Type B pancreatic cell (in vitro differentiated cells): ENCODE data around the gene PDIK1L. TPM values are rescaled to one million over a fixed set of nuclear protein-coding genes. Genes with fewer than 3 reads are reported as not detected.
A peak's percentile ranks its signal among the peaks of the same experiment; 100 is the strongest.
"Not testable (repeated sequence)": the region's sequence is repeated elsewhere in the genome, so short reads cannot be mapped to it uniquely, and the experiment has no call there.

Source experiments
- DNase-seq: peaks from one replicate; pipeline ENCODE4 v3.0.0; 2021; ENCODE audit warnings: mixed read lengths; ENCODE audit not compliant: unreplicated experiment; ENCODE audit errors: extremely low spot score
- H3K27ac Mint-ChIP-seq: 2 replicates; pipeline ENCODE4 v1.8.0; 2021; ENCODE audit warnings: mild to moderate bottlenecking, mixed read lengths
- H3K27me3 Mint-ChIP-seq: 2 replicates; pipeline ENCODE4 v1.8.0; 2021; ENCODE audit warnings: mixed read lengths
- H3K36me3 Mint-ChIP-seq: 2 replicates; pipeline ENCODE4 v1.8.0; 2021; ENCODE audit warnings: mixed read lengths
- H3K4me1 Mint-ChIP-seq: one replicate; pipeline ENCODE4 v1.8.0; 2021; ENCODE audit warnings: mixed read lengths; ENCODE audit not compliant: unreplicated experiment
- H3K4me3 Mint-ChIP-seq: 2 replicates; pipeline ENCODE4 v1.8.0; 2021; ENCODE audit warnings: mild to moderate bottlenecking, mixed read lengths
- H3K9me3 Mint-ChIP-seq: 2 replicates; pipeline ENCODE4 v1.8.0; 2021; ENCODE audit warnings: mixed read lengths
- total RNA-seq: library from RNA; stranded (reverse); gene quantifications from 2 replicates; pipeline ENCODE4 v1.2.1, GENCODE V29; 2021; ENCODE audit warnings: low replicate concordance
- TF ChIP-seq, protein P1 (sequence below): fragments of 200-600 bp; sonication (generic); conservative IDR thresholded peaks from 2 replicates; pipeline ENCODE4 v1.5.0; 2021; ENCODE audit warnings: antibody characterized with exemption, mild to moderate bottlenecking

The PDIK1L gene
- total RNA-seq, 1 donor from 2014 or later: 14.7 TPM

DNA sequence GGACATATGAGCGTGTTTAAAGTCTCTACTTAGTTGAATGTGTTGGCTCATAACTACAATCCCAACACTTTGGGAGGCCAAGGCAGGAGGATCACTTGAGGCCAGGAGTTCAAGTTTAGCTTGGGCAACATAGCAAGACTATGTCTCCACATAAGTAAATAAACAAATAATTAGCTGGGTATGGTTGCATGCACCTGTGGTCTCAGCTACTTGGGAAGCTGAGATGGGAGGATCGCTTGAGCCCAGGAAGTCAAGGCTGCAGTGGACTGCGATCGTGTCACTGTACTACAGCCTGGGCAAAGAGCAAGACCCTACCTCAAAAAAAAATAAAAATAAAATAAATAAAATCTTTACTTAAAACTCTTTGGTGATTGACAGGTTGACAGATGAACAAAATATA, 13.0 kb upstream of the PDIK1L start:
- TF ChIP-seq, protein P1, sequence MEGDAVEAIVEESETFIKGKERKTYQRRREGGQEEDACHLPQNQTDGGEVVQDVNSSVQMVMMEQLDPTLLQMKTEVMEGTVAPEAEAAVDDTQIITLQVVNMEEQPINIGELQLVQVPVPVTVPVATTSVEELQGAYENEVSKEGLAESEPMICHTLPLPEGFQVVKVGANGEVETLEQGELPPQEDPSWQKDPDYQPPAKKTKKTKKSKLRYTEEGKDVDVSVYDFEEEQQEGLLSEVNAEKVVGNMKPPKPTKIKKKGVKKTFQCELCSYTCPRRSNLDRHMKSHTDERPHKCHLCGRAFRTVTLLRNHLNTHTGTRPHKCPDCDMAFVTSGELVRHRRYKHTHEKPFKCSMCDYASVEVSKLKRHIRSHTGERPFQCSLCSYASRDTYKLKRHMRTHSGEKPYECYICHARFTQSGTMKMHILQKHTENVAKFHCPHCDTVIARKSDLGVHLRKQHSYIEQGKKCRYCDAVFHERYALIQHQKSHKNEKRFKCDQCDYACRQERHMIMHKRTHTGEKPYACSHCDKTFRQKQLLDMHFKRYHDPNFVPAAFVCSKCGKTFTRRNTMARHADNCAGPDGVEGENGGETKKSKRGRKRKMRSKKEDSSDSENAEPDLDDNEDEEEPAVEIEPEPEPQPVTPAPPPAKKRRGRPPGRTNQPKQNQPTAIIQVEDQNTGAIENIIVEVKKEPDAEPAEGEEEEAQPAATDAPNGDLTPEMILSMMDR: no peak
- H3K27me3 Mint-ChIP-seq: no peaks in the 10 kb centered on the region
- H3K9me3 Mint-ChIP-seq: no peaks in the 10 kb centered on the region
- H3K4me1 Mint-ChIP-seq: peaks cover 22% of the 10 kb centered on the region
- no peaks in the 10 kb centered on the region for H3K36me3 Mint-ChIP-seq
- no peak overlapping the region for H3K4me3 Mint-ChIP-seq
- no peak for DNase-seq
- no peak overlapping the region for H3K27ac Mint-ChIP-seq

DNA sequence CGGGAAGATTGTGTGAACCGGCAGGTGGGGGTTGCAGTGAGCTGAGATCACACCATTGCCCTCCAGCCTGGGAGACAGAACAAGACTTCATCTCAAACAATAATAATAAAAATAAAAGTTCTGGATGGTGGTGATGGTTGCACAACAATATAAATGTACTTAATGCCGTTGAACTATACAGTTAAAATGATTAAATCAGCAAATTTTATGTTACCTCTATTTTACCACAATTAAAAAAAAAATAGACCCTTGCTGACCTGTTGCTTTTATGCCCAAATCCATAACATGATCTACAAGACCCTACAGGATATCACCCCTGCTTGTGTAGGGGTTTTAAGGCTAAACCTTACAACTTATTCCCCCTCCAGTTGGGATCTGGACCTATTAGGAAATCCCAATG, 11.8 kb upstream of the PDIK1L start:
- TF ChIP-seq, protein P1: no peak
- H3K27me3 Mint-ChIP-seq: no peaks in the 10 kb centered on the region

DNA sequence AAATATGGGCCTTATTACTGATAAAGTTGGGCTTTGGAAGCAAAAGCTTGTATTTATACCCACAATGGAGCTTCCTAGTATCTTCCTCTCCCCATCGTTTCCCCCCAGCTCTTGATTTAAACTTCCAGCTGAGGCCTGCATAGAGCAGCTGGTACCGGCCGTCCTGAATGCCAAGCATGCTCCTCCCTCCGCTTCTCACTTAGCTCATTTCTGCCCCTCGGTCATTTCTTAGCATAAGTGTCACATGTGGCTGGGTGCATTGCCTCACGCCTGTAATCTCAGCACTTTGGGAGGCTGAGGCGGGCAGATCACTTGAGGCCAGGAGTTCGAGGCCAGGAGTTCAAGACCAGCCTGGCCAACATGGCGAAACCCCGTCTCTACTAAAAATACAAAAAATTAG, 11.4 kb upstream of the PDIK1L start:
- H3K9me3 Mint-ChIP-seq, H3K4me3 Mint-ChIP-seq, H3K27me3 Mint-ChIP-seq, DNase-seq, H3K36me3 Mint-ChIP-seq, H3K27ac Mint-ChIP-seq: not testable (repeated sequence)
- H3K4me1 Mint-ChIP-seq: peaks cover 19% of the 10 kb centered on the region

More for the DNA sequence above, 11.8 kb upstream of the PDIK1L start:
- no peaks in the 10 kb centered on the region for H3K9me3 Mint-ChIP-seq
- H3K36me3 Mint-ChIP-seq: no peaks in the 10 kb centered on the region
- peaks cover 14% of the 10 kb centered on the region for H3K4me1 Mint-ChIP-seq
- no peak overlapping the region for H3K4me3 Mint-ChIP-seq
- no peak overlapping the region for H3K27ac Mint-ChIP-seq
- no peak for DNase-seq

DNA sequence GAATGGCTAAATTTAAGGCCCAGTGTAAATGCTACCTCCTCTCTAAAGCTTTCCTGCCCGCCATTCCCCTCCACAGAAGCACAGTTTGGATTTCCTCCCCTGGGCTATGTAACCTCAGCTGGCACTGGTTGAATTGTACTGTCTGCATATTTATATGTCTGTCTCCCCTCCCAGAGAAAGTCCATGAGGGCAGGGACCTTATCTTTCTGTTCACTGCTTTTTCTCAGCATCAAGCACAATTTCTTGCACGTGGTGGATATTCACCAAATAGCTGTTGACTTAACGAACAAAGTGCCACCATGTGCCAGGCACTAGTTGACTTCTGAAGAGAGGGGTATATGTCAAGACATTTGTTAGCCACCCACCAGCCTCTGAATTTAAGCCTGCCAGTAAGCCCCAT, 9.5 kb upstream of the PDIK1L start:
- peak overlapping the region; percentile 23 for H3K27ac Mint-ChIP-seq
- H3K9me3 Mint-ChIP-seq: no peaks in the 10 kb centered on the region
- H3K4me1 Mint-ChIP-seq: peaks cover 20% of the 10 kb centered on the region
- no peak for DNase-seq
- no peaks in the 10 kb centered on the region for H3K36me3 Mint-ChIP-seq
- TF ChIP-seq, protein P1: no peak
- no peak overlapping the region for H3K4me3 Mint-ChIP-seq
- H3K27me3 Mint-ChIP-seq: no peaks in the 10 kb centered on the region

DNA sequence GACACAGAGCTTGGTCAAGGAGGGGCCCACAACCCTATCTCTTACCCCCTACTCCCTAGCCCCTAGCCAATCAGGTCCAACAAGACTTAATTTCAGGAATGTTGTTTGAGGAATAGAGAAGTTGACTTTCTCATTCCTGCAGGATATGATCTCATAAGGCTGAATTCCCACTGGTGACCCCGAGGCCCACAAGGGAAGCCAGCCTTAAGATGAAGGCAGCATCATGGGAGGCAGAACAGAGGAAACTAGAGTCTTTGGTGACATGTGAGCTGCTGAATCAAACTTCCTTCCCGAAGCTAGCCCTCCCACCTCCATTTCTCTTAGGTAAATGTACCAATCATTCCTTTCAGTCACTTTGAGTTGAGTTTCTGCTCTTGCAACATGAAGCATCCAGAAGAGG, 9.1 kb upstream of the PDIK1L start:
- DNase-seq: no peak
- Mint-ChIP-seq H3K9me3 (no peaks in the 10 kb centered on the region), H3K27me3 (no peaks in the 10 kb centered on the region), H3K4me1 (peaks cover 20% of the 10 kb centered on the region), H3K4me3 (no peak overlapping the region), H3K27ac (no peak overlapping the region), H3K36me3 (no peaks in the 10 kb centered on the region)
- TF ChIP-seq, protein P1: no peak

DNA sequence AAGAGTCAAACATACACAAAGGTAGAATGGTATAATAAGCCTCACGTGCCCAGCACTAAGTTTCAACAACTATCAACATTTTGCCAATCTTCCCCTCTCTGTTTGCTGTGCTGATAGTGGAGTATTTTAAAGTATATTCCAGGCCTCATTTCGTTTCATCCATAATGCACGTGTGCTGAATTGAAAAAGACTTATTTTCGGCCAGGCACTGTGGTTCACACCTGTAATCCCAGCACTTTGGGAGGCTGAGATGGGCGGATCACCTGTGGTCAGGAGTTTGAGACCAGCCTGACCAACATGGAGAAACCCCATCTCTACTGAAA, 6.4 kb upstream of the PDIK1L start:
- H3K27me3 Mint-ChIP-seq, H3K36me3 Mint-ChIP-seq, H3K9me3 Mint-ChIP-seq, DNase-seq: not testable (repeated sequence)
- TF ChIP-seq, protein P1: peak; percentile 3
- H3K27ac Mint-ChIP-seq: peak overlapping the region; percentile 58
- peaks cover 27% of the 10 kb centered on the region for H3K4me1 Mint-ChIP-seq
- peak overlapping the region; percentile 22 for H3K4me3 Mint-ChIP-seq
